CD4-positive, CD25-positive, alpha-beta regulatory T cell (primary cell): ENCODE measurements around the gene B3GNT3. TPM values are rescaled to one million over a fixed set of nuclear protein-coding genes. Genes with fewer than 3 reads are reported as not detected.
"Not testable (repeated sequence)": the region's sequence is repeated elsewhere in the genome, so short reads cannot be mapped to it uniquely, and the experiment has no call there.

Source experiments
- ATAC-seq, 2 donors: fragments of 150-1000 bp; cut with Tn5 transposase; one replicate each; pipeline ENCODE4 v1.10.0; 2021; ENCODE audit warnings: low read depth in 2 of 2, moderate number of reproducible peaks in 2 of 2, moderate library complexity in 1 of 2
- DNase-seq, 3 donors: peaks; one replicate each; pipeline versions ENCODE4 v3.0.0 to v3.0.0-alpha.2; 2012 to 2022; ENCODE audit warnings: mixed read lengths in 1 of 3
- H3K27ac ChIP-seq: one replicate; pipeline ENCODE4 v1.7.0; 2013; ENCODE audit warnings: mild to moderate bottlenecking, low read length; ENCODE audit not compliant: insufficient read depth, poor library complexity, severe bottlenecking
- H3K27me3 ChIP-seq: one replicate; pipeline ENCODE4 v1.7.0; 2013; ENCODE audit warnings: low read length; ENCODE audit not compliant: control insufficient read depth, insufficient read depth
- H3K36me3 ChIP-seq: one replicate; pipeline ENCODE4 v1.7.0; 2013; ENCODE audit warnings: mild to moderate bottlenecking, low read length, moderate library complexity; ENCODE audit not compliant: control insufficient read depth, insufficient read depth
- H3K4me1 ChIP-seq: 2 replicates; pipeline ENCODE4 v1.7.0; 2013; ENCODE audit warnings: mild to moderate bottlenecking, low read length; ENCODE audit not compliant: insufficient read depth, control insufficient read depth, poor library complexity, severe bottlenecking
- H3K4me3 ChIP-seq: one replicate; pipeline ENCODE4 v1.7.0; 2013; ENCODE audit warnings: low read depth, mild to moderate bottlenecking, low read length, moderate library complexity
- H3K9me3 ChIP-seq, 2 experiments: 1 replicate in 1 of 2; 2 replicates in 1 of 2; pipeline ENCODE4 v1.7.0; 2013; ENCODE audit warnings: low read length in 2 of 2, mild to moderate bottlenecking in 1 of 2, moderate library complexity in 1 of 2; ENCODE audit not compliant: control insufficient read depth in 2 of 2
- H3K27ac Mint-ChIP-seq, 3 donors: one replicate each; pipeline ENCODE4 v1.8.0; 2020 to 2022; ENCODE audit warnings: mild to moderate bottlenecking in 3 of 3, mixed read lengths in 3 of 3, moderate library complexity in 2 of 3
- H3K27me3 Mint-ChIP-seq: one replicate; pipeline ENCODE4 v1.8.0; 2022; ENCODE audit warnings: mild to moderate bottlenecking, mixed read lengths
- H3K36me3 Mint-ChIP-seq: one replicate; pipeline ENCODE4 v1.8.0; 2020; ENCODE audit warnings: mixed read lengths
- H3K4me1 Mint-ChIP-seq, 4 donors: one replicate each; pipeline ENCODE4 v1.8.0; 2020 to 2022; ENCODE audit warnings: mixed read lengths in 4 of 4, mild to moderate bottlenecking in 1 of 4
- H3K4me3 Mint-ChIP-seq, 4 donors: one replicate each; pipeline ENCODE4 v1.8.0; 2020 to 2022; ENCODE audit warnings: mild to moderate bottlenecking in 4 of 4, mixed read lengths in 4 of 4, moderate library complexity in 3 of 4
- H3K9me3 Mint-ChIP-seq, 7 donors: one replicate each; pipeline ENCODE4 v1.8.0; 2020 to 2022; ENCODE audit warnings: mixed read lengths in 7 of 7, mild to moderate bottlenecking in 3 of 7, moderate library complexity in 2 of 7
- polyA plus RNA-seq, 4 donors: library from polyadenylated mRNA; unstranded; fragments of 300-500 nt; fragmentation: Illumina TruSeq; gene quantifications; one replicate each; pipeline ENCODE4 v1.2.3, GENCODE V29; 2021
- total RNA-seq: library from RNA; stranded (reverse); gene quantifications from one replicate; pipeline ENCODE4 v1.2.3, GENCODE V29; 2022

Gene B3GNT3
- total and polyA plus RNA-seq, 5 donors from 2014 or later = 0.27 to 0.47 TPM; not detected in 3

DNA sequence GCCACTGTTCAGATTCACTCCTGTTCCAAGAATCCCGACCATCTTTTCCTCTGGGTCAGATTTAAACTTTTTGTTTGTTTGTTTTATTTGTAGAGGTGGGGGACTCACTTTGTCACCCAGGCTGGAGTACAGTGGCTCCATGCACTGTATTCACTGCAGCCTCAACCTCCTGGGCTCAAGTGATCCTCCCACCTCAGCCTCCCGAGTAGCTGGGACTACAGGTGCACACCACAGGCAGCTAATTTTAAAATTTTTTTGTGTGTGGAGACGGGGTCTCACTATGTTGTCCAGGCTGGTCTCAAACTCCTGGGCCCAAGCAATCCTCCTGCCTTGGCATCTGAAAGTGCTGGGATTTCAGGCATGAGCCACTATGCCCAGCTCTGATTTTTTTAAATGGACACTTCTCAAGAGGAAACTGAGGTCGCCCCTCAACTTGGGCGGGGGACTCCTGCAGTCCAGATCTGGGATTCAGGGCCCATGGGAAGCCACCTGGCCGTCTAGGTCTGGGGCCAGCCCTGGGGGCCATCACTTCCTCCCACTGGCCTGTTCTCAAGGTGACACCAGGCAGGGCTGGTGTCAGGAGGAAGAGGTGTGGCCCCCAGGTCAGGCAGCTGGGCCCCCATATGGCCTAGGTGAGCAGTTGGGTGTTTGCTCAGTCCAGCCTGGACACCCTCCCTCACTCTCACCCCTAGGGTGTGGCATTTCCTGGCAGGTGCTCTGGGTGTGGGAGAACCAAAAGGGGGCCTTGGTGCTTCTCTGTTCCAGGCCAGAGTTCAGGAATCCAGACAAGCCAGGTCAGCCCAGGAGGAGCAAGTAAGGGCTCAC lies 1.3 kb downstream of the B3GNT3 start:
- Mint-ChIP-seq H3K4me1 (peaks cover 0 to 54% (median 19%) of the 10 kb centered on the region in 4 donors), H3K27ac (no peak overlapping the region)

DNA sequence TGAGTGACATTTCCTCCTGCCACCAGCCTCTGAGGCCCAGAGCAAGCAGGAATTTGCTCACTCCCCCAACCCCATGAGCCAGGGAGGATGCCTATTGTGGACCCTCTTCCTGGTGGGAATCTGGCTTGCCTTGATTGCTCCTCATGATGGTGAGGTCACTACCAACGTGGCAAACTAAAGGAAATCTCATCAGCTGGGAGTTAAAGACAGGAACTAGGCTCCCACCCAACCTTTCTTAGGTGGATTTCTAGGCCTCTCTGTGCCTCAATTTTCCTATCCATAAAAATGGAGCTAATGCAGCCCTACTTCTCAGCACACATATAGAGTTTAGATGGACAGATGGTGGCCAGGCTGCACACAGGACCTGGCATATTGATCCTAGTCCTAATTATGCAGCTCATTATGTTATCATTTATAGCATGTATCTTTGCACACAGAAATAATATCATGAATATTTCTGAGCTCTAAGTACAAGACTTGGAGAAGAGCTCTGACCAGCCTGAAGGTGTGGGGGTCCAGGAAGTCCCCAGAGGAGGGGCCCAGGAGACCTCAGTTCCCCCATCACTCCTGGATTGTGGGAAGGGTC lies 2.0 kb downstream of the B3GNT3 start:
- Histone ChIP-seq H3K27me3 (no peaks in the 10 kb centered on the region), H3K4me1 (peaks cover 20% of the 10 kb centered on the region), H3K27ac (no peak overlapping the region), H3K4me3 (no peak overlapping the region), H3K9me3 (no peaks in the 10 kb centered on the region), H3K36me3 (no peaks in the 10 kb centered on the region)
- DNase-seq = no peak
- Mint-ChIP-seq H3K4me3 (peak overlapping the region in 2 of 4 donors; percentile 15 to 73), H3K4me1 (peaks cover 0 to 47% (median 13%) of the 10 kb centered on the region in 4 donors), H3K36me3 (no peaks in the 10 kb centered on the region), H3K27me3 (peaks cover 49% of the 10 kb centered on the region), H3K9me3 (no peaks in the 10 kb centered on the region), H3K27ac (no peak overlapping the region)
- ATAC-seq = no peak

More for the DNA sequence above, 1.3 kb downstream of the B3GNT3 start:
- H3K27ac ChIP-seq = no peak overlapping the region
- no peaks in the 10 kb centered on the region for H3K36me3 ChIP-seq
- no peak for ATAC-seq
- no peaks in the 10 kb centered on the region for H3K27me3 ChIP-seq
- peak overlapping the region in 3 of 4 donors; percentile 32 to 73 (median 35) for H3K4me3 Mint-ChIP-seq
- H3K4me3 ChIP-seq = no peak overlapping the region
- H3K4me1 ChIP-seq = peaks cover 25% of the 10 kb centered on the region
- no peaks in the 10 kb centered on the region for H3K9me3 ChIP-seq
- no peaks in the 10 kb centered on the region for H3K9me3 Mint-ChIP-seq
- H3K36me3 Mint-ChIP-seq = no peaks in the 10 kb centered on the region
- no peak for DNase-seq
- H3K27me3 Mint-ChIP-seq = peaks cover 49% of the 10 kb centered on the region

DNA sequence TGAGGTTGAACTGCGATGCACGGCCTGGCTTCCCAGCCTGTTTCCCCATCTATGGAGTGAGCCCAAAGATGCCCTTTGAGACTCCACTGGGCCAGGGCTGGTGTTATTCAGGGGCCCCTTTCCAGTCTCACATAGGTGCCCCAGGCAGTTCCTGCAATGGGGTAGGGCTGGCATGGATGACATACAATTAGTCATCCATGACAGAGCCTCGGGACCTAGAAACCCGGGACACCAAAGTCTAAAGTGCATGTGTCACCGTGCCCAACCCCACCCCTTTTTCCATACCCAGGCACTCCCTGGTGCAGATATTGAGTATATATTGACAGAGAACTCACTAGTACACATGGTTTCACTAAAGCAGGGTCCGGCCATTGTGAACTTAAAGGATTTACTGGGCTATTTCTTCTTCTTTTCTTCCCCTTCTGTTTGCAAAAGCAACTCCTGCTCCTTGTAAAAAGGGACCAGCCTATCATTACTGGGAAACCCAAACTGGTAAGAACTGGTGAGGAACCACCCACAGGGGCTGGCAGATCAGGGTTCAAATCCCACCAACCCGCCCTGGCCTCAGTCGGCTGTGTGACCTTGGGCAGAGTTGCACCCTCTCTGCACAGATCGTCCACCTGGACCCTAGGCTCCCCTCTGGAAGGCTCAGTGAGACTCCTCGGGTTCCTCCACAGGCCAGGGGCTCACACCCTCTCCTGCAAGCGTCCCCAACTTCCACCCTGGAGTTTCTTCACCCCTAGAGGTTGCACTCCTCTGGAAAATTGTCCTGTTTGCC lies 2.7 kb downstream of the B3GNT3 start:
- Histone ChIP-seq H3K9me3 (no peaks in the 10 kb centered on the region), H3K27me3 (no peaks in the 10 kb centered on the region), H3K4me1 (peaks cover 25% of the 10 kb centered on the region), H3K27ac (no peak overlapping the region), H3K4me3 (no peak overlapping the region), H3K36me3 (no peaks in the 10 kb centered on the region)
- Mint-ChIP-seq H3K36me3 (no peaks in the 10 kb centered on the region), H3K4me1 (peaks cover 5 to 48% (median 14%) of the 10 kb centered on the region in 4 donors), H3K9me3 (no peaks in the 10 kb centered on the region), H3K4me3 (peak overlapping the region in 2 of 4 donors; percentile 35 to 73), H3K27ac (no peak overlapping the region), H3K27me3 (peaks cover 47% of the 10 kb centered on the region)
- ATAC-seq (no peak), DNase-seq (no peak)

DNA sequence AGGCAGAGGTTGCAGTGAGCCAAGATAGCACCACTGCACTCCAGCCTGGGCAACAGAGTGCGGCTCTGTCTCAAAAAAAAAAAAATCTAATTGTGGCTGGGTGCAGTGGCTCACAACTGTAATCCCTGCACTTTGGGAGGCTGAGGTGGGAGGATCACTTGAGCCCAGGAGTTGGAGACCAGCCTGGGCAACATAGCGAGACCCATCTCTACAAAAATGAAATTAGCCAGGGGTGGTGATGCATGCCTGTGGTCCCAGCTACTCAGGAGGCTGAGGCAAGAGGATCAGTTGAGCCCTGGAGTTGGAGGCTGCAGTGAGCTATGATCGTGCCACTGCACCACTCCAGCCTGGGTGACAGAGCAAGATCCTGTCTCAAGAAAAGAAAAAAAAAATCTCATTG lies 3.7 kb downstream of the B3GNT3 start:
- H3K36me3 Mint-ChIP-seq, H3K9me3 Mint-ChIP-seq, ATAC-seq, H3K9me3 ChIP-seq, H3K27ac ChIP-seq, H3K4me3 ChIP-seq, H3K36me3 ChIP-seq, H3K27ac Mint-ChIP-seq, DNase-seq, H3K27me3 ChIP-seq: not testable (repeated sequence)
- peaks cover 35% of the 10 kb centered on the region for H3K4me1 ChIP-seq
- Mint-ChIP-seq H3K4me1 (peaks cover 5 to 51% (median 19%) of the 10 kb centered on the region in 4 donors), H3K27me3 (peaks cover 43% of the 10 kb centered on the region), H3K4me3 (peak overlapping the region in 1 of 4 donors; percentile 44)

DNA sequence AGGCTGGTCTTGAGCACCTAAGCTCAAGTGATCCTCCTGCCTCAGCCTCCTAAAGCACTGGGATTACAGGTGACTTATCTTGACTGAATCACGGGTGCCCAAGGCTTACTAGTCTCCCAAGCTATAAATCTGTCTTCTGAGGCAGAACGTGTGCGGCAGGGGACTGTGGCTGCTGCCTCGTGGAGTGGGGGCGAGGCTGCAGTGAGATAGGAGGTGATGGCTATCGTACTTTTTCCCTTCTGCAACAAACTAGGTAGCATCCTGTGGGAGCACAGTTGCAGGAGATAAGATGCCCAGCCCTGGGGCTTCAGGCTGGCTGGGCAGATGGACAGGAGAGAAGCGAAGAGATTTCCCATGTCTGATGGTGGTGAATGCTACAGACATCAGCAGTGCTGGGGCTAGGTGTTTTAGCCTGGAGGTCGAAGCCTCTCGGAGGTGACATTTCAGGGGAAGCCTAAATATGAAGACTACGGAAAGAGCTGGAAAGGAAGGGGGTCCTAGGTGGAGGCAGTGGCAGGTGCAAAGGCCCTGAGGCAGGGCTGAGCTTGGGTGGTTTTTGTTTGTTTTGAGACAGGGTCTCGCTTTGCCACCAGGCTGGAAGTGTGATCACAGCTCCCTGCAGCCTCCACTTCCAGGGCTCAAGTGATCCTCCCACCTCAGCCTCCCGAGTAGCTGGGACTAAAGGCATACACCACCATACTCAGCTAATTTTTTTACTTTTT lies 7.4 kb downstream of the B3GNT3 start:
- no peaks in the 10 kb centered on the region for H3K9me3 ChIP-seq
- H3K4me1 ChIP-seq = peaks cover 16% of the 10 kb centered on the region
- Mint-ChIP-seq H3K9me3 (no peaks in the 10 kb centered on the region), H3K4me1 (peaks cover 5 to 42% (median 13%) of the 10 kb centered on the region in 4 donors), H3K27ac (peak overlapping the region in 2 of 3 donors; percentile 75 to 89), H3K27me3 (peaks cover 21% of the 10 kb centered on the region), H3K4me3 (peak overlapping the region in 3 of 4 donors; percentile 44 to 80 (median 58)), H3K36me3 (peaks cover 3% of the 10 kb centered on the region)
- DNase-seq (no peak), ATAC-seq (no peak)
- no peak overlapping the region for H3K27ac ChIP-seq
- no peaks in the 10 kb centered on the region for H3K27me3 ChIP-seq
- H3K36me3 ChIP-seq = no peaks in the 10 kb centered on the region
- H3K4me3 ChIP-seq = no peak overlapping the region

DNA sequence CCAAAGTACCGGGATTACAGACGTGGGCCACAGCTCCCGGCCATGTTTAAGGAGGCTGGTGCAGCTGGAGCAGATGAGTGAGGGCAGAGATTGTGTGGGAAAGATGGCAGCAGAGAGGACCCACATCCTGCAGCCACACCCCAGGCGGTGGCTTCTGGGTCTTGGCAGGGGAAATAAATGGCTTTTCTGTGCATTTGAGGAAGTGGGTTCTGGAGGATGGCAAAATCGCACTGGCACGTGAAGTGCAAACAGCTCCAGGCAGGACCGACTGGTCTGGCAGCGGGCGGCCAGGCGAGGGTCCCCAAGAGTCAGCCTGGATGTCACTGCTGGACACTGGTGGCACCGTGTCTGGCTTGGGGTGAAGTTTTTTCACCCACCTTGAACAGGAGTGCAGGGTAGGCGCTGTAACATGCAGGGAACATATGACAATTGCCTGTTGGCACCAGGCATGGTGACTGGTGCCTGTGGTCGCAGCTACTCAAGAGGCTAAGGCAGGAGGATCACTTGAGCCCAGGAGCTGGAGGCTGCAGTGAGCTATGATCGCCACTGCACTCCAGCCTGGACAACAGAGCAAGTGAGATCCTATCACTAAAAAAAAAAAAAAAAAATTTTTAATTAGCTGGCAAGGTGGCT lies 8.4 kb downstream of the B3GNT3 start:
- H3K27me3 ChIP-seq = no peaks in the 10 kb centered on the region
- no peaks in the 10 kb centered on the region for H3K9me3 ChIP-seq
- DNase-seq (peak in 2 of 3 donors; percentile 52 to 90), ATAC-seq (peak; percentile 75 to 84)
- no peaks in the 10 kb centered on the region for H3K36me3 ChIP-seq
- H3K4me1 Mint-ChIP-seq = peaks cover 5 to 48% (median 15%) of the 10 kb centered on the region in 4 donors
- H3K27ac Mint-ChIP-seq = peak overlapping the region; percentile 74 to 89 (median 75)
- peaks cover 3% of the 10 kb centered on the region for H3K36me3 Mint-ChIP-seq
- H3K4me1 ChIP-seq = peaks cover 19% of the 10 kb centered on the region
- H3K27ac ChIP-seq = no peak overlapping the region
- H3K27me3 Mint-ChIP-seq = peaks cover 22% of the 10 kb centered on the region
- peak overlapping the region; percentile 55 to 81 (median 62) for H3K4me3 Mint-ChIP-seq
- no peaks in the 10 kb centered on the region for H3K9me3 Mint-ChIP-seq
- H3K4me3 ChIP-seq = peak overlapping the region; percentile 37

DNA sequence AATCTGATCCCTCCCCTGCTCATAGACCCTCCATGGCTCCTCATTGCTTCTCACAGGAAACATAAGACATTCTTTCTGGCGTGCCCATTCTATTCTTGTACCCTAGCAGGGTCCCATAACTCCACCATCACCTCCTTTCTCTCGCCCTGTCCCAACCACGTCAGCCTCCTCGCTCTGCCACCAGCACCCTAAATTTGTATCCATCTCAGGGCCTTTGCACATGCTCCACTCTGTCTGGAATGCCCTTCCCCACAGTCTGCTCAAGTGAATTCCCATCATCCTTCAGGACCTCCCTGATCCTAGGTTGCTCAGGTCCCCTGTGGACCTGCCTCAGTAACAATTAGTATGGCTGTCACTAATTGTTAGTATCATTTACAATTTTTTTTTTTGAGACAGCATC lies 10.5 kb downstream of the B3GNT3 start:
- H3K4me3 Mint-ChIP-seq = peak overlapping the region in 1 of 4 donors; percentile 39

More for the DNA sequence above, 10.5 kb downstream of the B3GNT3 start:
- Histone ChIP-seq H3K36me3 (no peaks in the 10 kb centered on the region), H3K27ac (no peak overlapping the region), H3K4me1 (peaks cover 19% of the 10 kb centered on the region), H3K27me3 (no peaks in the 10 kb centered on the region), H3K4me3 (no peak overlapping the region), H3K9me3 (no peaks in the 10 kb centered on the region)
- Mint-ChIP-seq H3K9me3 (no peaks in the 10 kb centered on the region), H3K4me1 (peaks cover 5 to 51% (median 17%) of the 10 kb centered on the region in 4 donors), H3K27me3 (peaks cover 23% of the 10 kb centered on the region), H3K36me3 (peaks cover 3% of the 10 kb centered on the region), H3K27ac (peak overlapping the region; percentile 5 to 95 (median 70))
- no peak for ATAC-seq
- DNase-seq = no peak
